Prostate gland (tissue), 2 donors: Measurements from ENCODE around the gene LTO1.

Experiments
- POLR2AphosphoS5 ChIP-seq: sonication (generic); formaldehyde crosslinking; IDR thresholded peaks from one replicate; pipeline ENCODE4 v1.6.1; 2017; ENCODE audit warnings: antibody characterized with exemption
- TF ChIP-seq, protein P1 (sequence below), 4 experiments: fragments of 200-600 bp in 2 of 4; fragments of 450-650 bp in 2 of 4; sonication (generic) in 2 of 4; IDR thresholded peaks; 1 replicate in 3 of 4; 2 replicates in 1 of 4; pipeline ENCODE4 v1.5.1; 2016 to 2019; ENCODE audit warnings: antibody characterized with exemption in 4 of 4, mild to moderate bottlenecking in 2 of 4, moderate library complexity in 2 of 4

DNA sequence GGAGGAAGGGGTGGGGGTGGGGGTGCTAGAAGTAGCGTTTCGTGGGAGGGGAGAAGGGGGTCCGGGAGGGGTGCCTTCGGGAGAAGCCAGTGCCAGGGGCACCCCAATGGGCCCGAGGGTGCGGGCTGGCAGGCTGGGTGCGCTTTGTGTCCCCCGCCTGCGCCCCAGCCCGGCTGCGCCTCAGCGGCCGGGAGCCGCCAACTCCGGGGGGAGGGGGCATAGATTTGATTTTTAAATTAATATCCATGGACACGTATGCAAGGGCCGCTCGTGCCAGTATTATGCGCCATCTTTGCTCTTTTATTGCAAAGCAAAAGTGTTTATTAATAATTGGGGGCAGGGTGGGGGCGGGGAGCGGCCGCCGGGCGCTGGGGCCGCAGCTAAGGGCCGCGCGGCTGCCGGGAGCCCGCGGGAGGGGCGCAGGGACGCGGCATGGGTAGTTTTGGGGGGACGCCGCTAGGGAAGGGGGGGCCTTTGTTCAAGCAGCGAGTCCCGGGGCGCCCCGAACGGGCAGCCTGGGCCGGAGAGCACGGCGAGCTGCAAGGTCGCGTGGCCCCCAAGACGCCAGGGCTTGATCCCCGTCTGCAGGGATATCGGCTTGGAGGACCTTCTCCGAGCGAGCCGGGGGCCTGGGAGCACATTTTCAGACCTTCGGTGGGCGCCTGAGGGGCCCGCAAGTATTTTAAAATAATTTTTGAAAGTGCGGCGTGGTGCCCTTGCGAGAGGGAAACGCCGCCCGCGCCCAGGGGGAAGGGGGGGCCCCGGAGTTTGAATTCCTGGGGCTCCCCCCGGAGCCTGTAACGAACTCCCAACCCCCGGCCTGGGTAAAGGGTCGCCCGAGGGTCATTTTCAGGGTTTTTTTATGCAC, 33.2 kb downstream of the LTO1 start:
- TF ChIP-seq, protein P1, sequence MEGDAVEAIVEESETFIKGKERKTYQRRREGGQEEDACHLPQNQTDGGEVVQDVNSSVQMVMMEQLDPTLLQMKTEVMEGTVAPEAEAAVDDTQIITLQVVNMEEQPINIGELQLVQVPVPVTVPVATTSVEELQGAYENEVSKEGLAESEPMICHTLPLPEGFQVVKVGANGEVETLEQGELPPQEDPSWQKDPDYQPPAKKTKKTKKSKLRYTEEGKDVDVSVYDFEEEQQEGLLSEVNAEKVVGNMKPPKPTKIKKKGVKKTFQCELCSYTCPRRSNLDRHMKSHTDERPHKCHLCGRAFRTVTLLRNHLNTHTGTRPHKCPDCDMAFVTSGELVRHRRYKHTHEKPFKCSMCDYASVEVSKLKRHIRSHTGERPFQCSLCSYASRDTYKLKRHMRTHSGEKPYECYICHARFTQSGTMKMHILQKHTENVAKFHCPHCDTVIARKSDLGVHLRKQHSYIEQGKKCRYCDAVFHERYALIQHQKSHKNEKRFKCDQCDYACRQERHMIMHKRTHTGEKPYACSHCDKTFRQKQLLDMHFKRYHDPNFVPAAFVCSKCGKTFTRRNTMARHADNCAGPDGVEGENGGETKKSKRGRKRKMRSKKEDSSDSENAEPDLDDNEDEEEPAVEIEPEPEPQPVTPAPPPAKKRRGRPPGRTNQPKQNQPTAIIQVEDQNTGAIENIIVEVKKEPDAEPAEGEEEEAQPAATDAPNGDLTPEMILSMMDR (IDR thresholded peaks at IDR 0.05): no peak
- no peak for TF ChIP-seq POLR2AphosphoS5
